ENCODE measurements around the gene USP28. TPM values are rescaled to one million over a fixed set of nuclear protein-coding genes. Genes with fewer than 3 reads are reported as not detected.
"Not testable (repeated sequence)": the region's sequence is repeated elsewhere in the genome, so short reads cannot be mapped to it uniquely, and the experiment has no call there.

USP28 gene
- total RNA-seq, 2 donors from 2014 or later: 28.9 to 31.5 TPM

GRCh38 chr11:113805640-113806039, 69.7 kb downstream of the USP28 start:
- Histone ChIP-seq H3K4me3 (no peak overlapping the region), H3K4me1 (replicated peaks) (no peaks in the 10 kb centered on the region), H3K9me3 (no peaks in the 10 kb centered on the region), H3K27ac (no peak overlapping the region), H3K27me3 (replicated peaks; ENCODE audit: insufficient read depth) (no peaks in the 10 kb centered on the region), H3K36me3 (peaks cover 3 to 5% of the 10 kb centered on the region in 2 donors)
- DNase-seq (ENCODE audit: low spot score): no peak
- TF ChIP-seq POLR2AphosphoS5 (IDR thresholded peaks at IDR 0.05): no peak
- TF ChIP-seq POLR2A (IDR thresholded peaks at IDR 0.05): no peak
- no peak for TF ChIP-seq CTCF (IDR thresholded peaks at IDR 0.05)
- intact Hi-C loops (cut with DNase I): no loop called here

- H3K27ac ChIP-seq: no peak overlapping the region
- H3K4me3 ChIP-seq: no peak overlapping the region
- intact Hi-C loops (cut with DNase I): no loop called here
- no peaks in the 10 kb centered on the region for H3K4me1 ChIP-seq (replicated peaks)
- DNase-seq (ENCODE audit: low spot score): no peak
- TF ChIP-seq POLR2A (IDR thresholded peaks at IDR 0.05): no peak
- TF ChIP-seq POLR2AphosphoS5 (IDR thresholded peaks at IDR 0.05): no peak
- TF ChIP-seq CTCF (IDR thresholded peaks at IDR 0.05): no peak
- H3K36me3 ChIP-seq: peaks cover 3 to 5% of the 10 kb centered on the region in 2 donors
- H3K9me3 ChIP-seq: no peaks in the 10 kb centered on the region
- no peaks in the 10 kb centered on the region for H3K27me3 ChIP-seq (replicated peaks; ENCODE audit: insufficient read depth)
Observed at GRCh38 chr11:113802621-113803020, 72.8 kb downstream of the USP28 start.

- Histone ChIP-seq H3K4me3 (no peak overlapping the region), H3K36me3 (peaks cover 0 to under 1% of the 10 kb centered on the region in 2 donors), H3K4me1 (replicated peaks) (no peaks in the 10 kb centered on the region), H3K27ac (no peak overlapping the region), H3K9me3 (no peaks in the 10 kb centered on the region), H3K27me3 (replicated peaks; ENCODE audit: insufficient read depth) (no peaks in the 10 kb centered on the region)
- intact Hi-C loops (cut with DNase I): no loop called here
- 69% methylated on average over 3 of the region's 3 CpGs for WGBS
- peak; percentile 66 for DNase-seq (ENCODE audit: low spot score)
- TF ChIP-seq POLR2A (IDR thresholded peaks at IDR 0.05): no peak
- peak; percentile 26 for TF ChIP-seq POLR2AphosphoS5 (IDR thresholded peaks at IDR 0.05)
- peak; percentile 19 to 59 (median 55) for TF ChIP-seq CTCF (IDR thresholded peaks at IDR 0.05)
Observed at GRCh38 chr11:113796663-113797259, 78.6 kb downstream of the USP28 start.

GRCh38 chr11:113789675-113790320, 85.6 kb downstream of the USP28 start:
- H3K9me3 ChIP-seq: no peaks in the 10 kb centered on the region
- TF ChIP-seq POLR2A (IDR thresholded peaks at IDR 0.05): no peak
- no peak for TF ChIP-seq POLR2AphosphoS5 (IDR thresholded peaks at IDR 0.05)
- TF ChIP-seq CTCF (IDR thresholded peaks at IDR 0.05): no peak
- no peaks in the 10 kb centered on the region for H3K4me1 ChIP-seq (replicated peaks)
- intact Hi-C loops (cut with DNase I): no loop called here
- H3K27me3 ChIP-seq (replicated peaks; ENCODE audit: insufficient read depth): no peaks in the 10 kb centered on the region
- WGBS: 76% methylated on average over 33 of the region's 35 CpGs
- no peaks in the 10 kb centered on the region for H3K36me3 ChIP-seq
- no peak overlapping the region for H3K27ac ChIP-seq
- no peak for DNase-seq (ENCODE audit: low spot score)
- H3K4me3 ChIP-seq: no peak overlapping the region

GRCh38 chr11:113789016-113789415, 86.4 kb downstream of the USP28 start:
- H3K27me3 ChIP-seq (replicated peaks; ENCODE audit: insufficient read depth); H3K36me3 ChIP-seq; H3K9me3 ChIP-seq; intact Hi-C loops (cut with DNase I); H3K4me1 ChIP-seq (replicated peaks); DNase-seq (ENCODE audit: low spot score); H3K27ac ChIP-seq; H3K4me3 ChIP-seq: not testable (repeated sequence)
- 78% methylated on average over 22 of the region's 22 CpGs for WGBS
